ENCODE measurements around the gene LY6G5C. TPM values are rescaled to one million over a fixed set of nuclear protein-coding genes. Genes with fewer than 3 reads are reported as not detected.

LY6G5C gene
- total and polyA plus RNA-seq, 9 of the 15 experiments (the other 6 are each of a cell fraction or from before 2014, with no cell fraction given) = 0.10 to 0.67 (median 0.46) TPM; not detected in 4

- TF ChIP-seq KDM5B (IDR thresholded peaks at IDR 0.05; ENCODE audit: insufficient replicate concordance, low read depth, low read length) = peak; percentile 97
- peak; percentile 48; the same call in 1 of the 2 replicates for TF ChIP-seq ZNF384 (IDR thresholded peaks at IDR 0.05; ENCODE audit: low read depth, low read length)
- TF ChIP-seq ZNF41 (CRISPR knock-in tag; conservative IDR thresholded peaks at IDR 0.05) = 0 out of 2 replicates have a peak, but pooled peaks have one; percentile 50
- peak; percentile 63 for TF ChIP-seq DACH1 (IDR thresholded peaks at IDR 0.05; ENCODE audit: partially characterized antibody)
- TF ChIP-seq PRPF4 (IDR thresholded peaks at IDR 0.05; ENCODE audit: insufficient read depth, low read depth, low read length, poor library complexity, severe bottlenecking) = no peak
- TF ChIP-seq C11orf30 (IDR thresholded peaks at IDR 0.05; ENCODE audit: low read depth) = peak; percentile 22; the same call in 1 of the 2 replicates
- peak; percentile 73; the same call in 1 of the 2 replicates for TF ChIP-seq BCL6 (CRISPR knock-in tag; IDR thresholded peaks at IDR 0.05)
- TF ChIP-seq PHB2 (IDR thresholded peaks at IDR 0.05; ENCODE audit: low read depth) = no peak; the same call in 1 of the 2 replicates
- no peak for TF ChIP-seq HOXB6 (CRISPR knock-in tag; IDR thresholded peaks at IDR 0.05; ENCODE audit: borderline replicate concordance)
- TF ChIP-seq PYGO2 (tag; IDR thresholded peaks at IDR 0.05) = no peak
- TF ChIP-seq NCOA4 (IDR thresholded peaks at IDR 0.05; ENCODE audit: partially characterized antibody) = peak; percentile 47
- peak; percentile 51; the same call in 1 of the 2 replicates for TF ChIP-seq LEF1 (IDR thresholded peaks at IDR 0.05)
- TF ChIP-seq SIN3B (IDR thresholded peaks at IDR 0.05; ENCODE audit: low read depth) = peak; percentile 66; the same call in 1 of the 2 replicates
- TF ChIP-seq ZNF830 (CRISPR knock-in tag; IDR thresholded peaks at IDR 0.05) = 0 out of 2 replicates have a peak, but pooled peaks have one; percentile 25
- no peak for TF ChIP-seq ZNF431 (CRISPR knock-in tag; IDR thresholded peaks at IDR 0.05)
- no peak for TF ChIP-seq DDX20 (tag; IDR thresholded peaks at IDR 0.05; ENCODE audit: low read depth)
- TF ChIP-seq, protein P1, sequence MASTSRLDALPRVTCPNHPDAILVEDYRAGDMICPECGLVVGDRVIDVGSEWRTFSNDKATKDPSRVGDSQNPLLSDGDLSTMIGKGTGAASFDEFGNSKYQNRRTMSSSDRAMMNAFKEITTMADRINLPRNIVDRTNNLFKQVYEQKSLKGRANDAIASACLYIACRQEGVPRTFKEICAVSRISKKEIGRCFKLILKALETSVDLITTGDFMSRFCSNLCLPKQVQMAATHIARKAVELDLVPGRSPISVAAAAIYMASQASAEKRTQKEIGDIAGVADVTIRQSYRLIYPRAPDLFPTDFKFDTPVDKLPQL (IDR thresholded peaks at IDR 0.05; ENCODE audit: extremely low read depth, insufficient read length) = peak; percentile 45
- TF ChIP-seq CHD2 (IDR thresholded peaks at IDR 0.05; ENCODE audit: low read depth, low read length) = 0 out of 2 replicates have a peak, but pooled peaks have one; percentile 24
- TF ChIP-seq TAF15 (IDR thresholded peaks at IDR 0.05; ENCODE audit: low read depth, low read length) = no peak
- TF ChIP-seq ZNF699 (CRISPR knock-in tag; IDR thresholded peaks at IDR 0.05; ENCODE audit: insufficient replicate concordance) = no peak
- no peak for TF ChIP-seq ZNF785 (CRISPR knock-in tag; IDR thresholded peaks at IDR 0.05)
- no peak; the same call in 1 of the 2 replicates for TF ChIP-seq TAF7 (tag; IDR thresholded peaks at IDR 0.05)
- TF ChIP-seq, protein P2, sequence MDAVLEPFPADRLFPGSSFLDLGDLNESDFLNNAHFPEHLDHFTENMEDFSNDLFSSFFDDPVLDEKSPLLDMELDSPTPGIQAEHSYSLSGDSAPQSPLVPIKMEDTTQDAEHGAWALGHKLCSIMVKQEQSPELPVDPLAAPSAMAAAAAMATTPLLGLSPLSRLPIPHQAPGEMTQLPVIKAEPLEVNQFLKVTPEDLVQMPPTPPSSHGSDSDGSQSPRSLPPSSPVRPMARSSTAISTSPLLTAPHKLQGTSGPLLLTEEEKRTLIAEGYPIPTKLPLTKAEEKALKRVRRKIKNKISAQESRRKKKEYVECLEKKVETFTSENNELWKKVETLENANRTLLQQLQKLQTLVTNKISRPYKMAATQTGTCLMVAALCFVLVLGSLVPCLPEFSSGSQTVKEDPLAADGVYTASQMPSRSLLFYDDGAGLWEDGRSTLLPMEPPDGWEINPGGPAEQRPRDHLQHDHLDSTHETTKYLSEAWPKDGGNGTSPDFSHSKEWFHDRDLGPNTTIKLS (IDR thresholded peaks at IDR 0.05; ENCODE audit: borderline replicate concordance, low read depth) = peak; percentile 74; the same call in 1 of the 2 replicates
- TF ChIP-seq DMBX1 (CRISPR knock-in tag; IDR thresholded peaks at IDR 0.05; ENCODE audit: borderline replicate concordance) = peak; percentile 39; the same call in 1 of the 2 replicates
Observed at GRCh38 chr6:31702819-31703716, 22.2 kb upstream of the LY6G5C start, which contains the start of gene ABHD16A (continued).
